Endothelial cell of umbilical vein (primary cell): ENCODE measurements around the gene CERS6. TPM values are rescaled to one million over a fixed set of nuclear protein-coding genes. Genes with fewer than 3 reads are reported as not detected.

Experiments
- BruUV-seq: library from RNA; stranded (reverse); fragments of 400-500 nt; replicated peaks from 2 replicates; lab custom pipeline; 2021; lab: Mats Ljungman, UMichigan
- CTCF ChIA-PET: fragments of 300-600, 350-600 bp; sonication (Branson Sonifier 250); formaldehyde crosslinking; loops from one replicate; lab custom pipeline; 2021; ENCODE audit warnings: antibody characterized with exemption, inconsistent platforms; lab: Charles Lee
- POLR2A ChIA-PET: fragments of 300-600, 350-600 bp; sonication (Branson Sonifier 250); formaldehyde crosslinking; loops from one replicate; lab custom pipeline; 2021; ENCODE audit warnings: antibody characterized with exemption, inconsistent platforms; lab: Charles Lee
- DNase-seq: peaks from one replicate; pipeline ENCODE4 v3.0.0-alpha.2; 2011; ENCODE audit warnings: low read depth, low spot score
- FAIRE-seq: peaks from 2 replicates; lab custom pipeline; 2011; peaks lifted over from hg19 to GRCh38; lab: Jason Lieb, UNC
- H2AFZ ChIP-seq: 2 replicates; pipeline ENCODE4 v1.6.0; 2012; ENCODE audit warnings: low read depth, low read length, control low read depth, inconsistent platforms
- H3K27ac ChIP-seq: 2 replicates; pipeline ENCODE4 v1.5.1; 2011; ENCODE audit warnings: low read depth, mild to moderate bottlenecking, control low read depth, low read length, moderate library complexity; ENCODE audit not compliant: insufficient read depth
- H3K27me3 ChIP-seq, 2 experiments: 2 replicates each; pipeline versions ENCODE4 v1.6.0 to v1.6.1; 2011; ENCODE audit warnings: low read length in 2 of 2, mixed read lengths in 1 of 2; ENCODE audit not compliant: control insufficient read depth in 2 of 2, insufficient read depth in 2 of 2
- H3K36me3 ChIP-seq, 2 experiments: 2 replicates in 1 of 2; 3 replicates in 1 of 2; pipeline ENCODE4 v1.5.1; 2011; ENCODE audit warnings: low read length in 2 of 2, mild to moderate bottlenecking in 1 of 2, moderate library complexity in 1 of 2; ENCODE audit not compliant: control insufficient read depth in 2 of 2, insufficient read depth in 2 of 2; ENCODE audit errors: extremely low read depth in 1 of 2
- H3K4me1 ChIP-seq: 3 replicates; pipeline ENCODE4 v1.5.1; 2011; ENCODE audit warnings: mild to moderate bottlenecking, low read length; ENCODE audit not compliant: control insufficient read depth, insufficient read depth; ENCODE audit errors: extremely low read depth
- H3K4me2 ChIP-seq: 2 replicates; pipeline ENCODE4 v1.6.1; 2011; ENCODE audit warnings: low read length, control low read depth, mixed read lengths; ENCODE audit not compliant: insufficient read depth
- H3K4me3 ChIP-seq, 3 experiments: fragments of 200-600 bp in 1 of 3; sonication (generic), shearing (Covaris generic) in 1 of 3; replicated peaks in 1 of 3; 2 replicates each; pipeline ENCODE4 v1.5.1; 2011 to 2016; ENCODE audit warnings: control low read depth in 3 of 3, low read length in 3 of 3, mild to moderate bottlenecking in 2 of 3, inconsistent platforms in 1 of 3, low read depth in 1 of 3, moderate library complexity in 1 of 3; ENCODE audit not compliant: insufficient read depth in 1 of 3
- H3K79me2 ChIP-seq: 2 replicates; pipeline ENCODE4 v1.6.0; 2012; ENCODE audit warnings: low read length, inconsistent platforms; ENCODE audit not compliant: control insufficient read depth, insufficient read depth
- H3K9ac ChIP-seq: replicated peaks from 2 replicates; pipeline ENCODE3; 2011; ENCODE audit warnings: low read length, control low read depth; ENCODE audit not compliant: insufficient read depth; ENCODE audit errors: extremely low read depth
- H3K9me1 ChIP-seq: replicated peaks from 3 replicates; pipeline ENCODE4 v1.6.0; 2011; ENCODE audit warnings: mild to moderate bottlenecking, low read length; ENCODE audit not compliant: control insufficient read depth, insufficient read depth; ENCODE audit errors: extremely low read depth
- H3K9me3 ChIP-seq: replicated peaks from 2 replicates; pipeline ENCODE4 v1.5.1; 2012; ENCODE audit warnings: low read length, inconsistent platforms; ENCODE audit not compliant: control insufficient read depth, insufficient read depth
- H4K20me1 ChIP-seq: replicated peaks from 2 replicates; pipeline ENCODE3; 2011; ENCODE audit warnings: mild to moderate bottlenecking, low read length; ENCODE audit not compliant: control insufficient read depth, insufficient read depth; ENCODE audit errors: extremely low read depth
- EZH2 ChIP-seq: IDR thresholded peaks from 2 replicates; pipeline ENCODE4 v1.6.1; 2012; ENCODE audit warnings: borderline replicate concordance, low read depth, mild to moderate bottlenecking, moderate library complexity, low read length, inconsistent platforms; ENCODE audit not compliant: severe bottlenecking
- FOS ChIP-seq: IDR thresholded peaks from 2 replicates; pipeline ENCODE4 v1.6.1; 2011; ENCODE audit warnings: mild to moderate bottlenecking, low read length, moderate library complexity, borderline replicate concordance; ENCODE audit not compliant: insufficient read depth
- GATA2 ChIP-seq: IDR thresholded peaks from 2 replicates; pipeline ENCODE4 v1.7.0; 2011; ENCODE audit warnings: low read depth, mild to moderate bottlenecking, moderate library complexity, mixed read lengths, low read length; ENCODE audit not compliant: insufficient read length, insufficient read depth
- JUN ChIP-seq: IDR thresholded peaks from 2 replicates; pipeline ENCODE4 v1.6.1; 2011; ENCODE audit warnings: borderline replicate concordance, low read depth; ENCODE audit not compliant: insufficient read length, insufficient read depth
- MYC ChIP-seq: IDR thresholded peaks from one replicate; pipeline ENCODE4 v1.6.1; 2011; ENCODE audit warnings: mild to moderate bottlenecking, low read depth, low read length
- POLR2A ChIP-seq: IDR thresholded peaks from 2 replicates; pipeline ENCODE4 v1.6.1; 2012; ENCODE audit warnings: low read depth, mild to moderate bottlenecking, control low read depth, low read length
- POLR2AphosphoS5 ChIP-seq: IDR thresholded peaks from 2 replicates; pipeline ENCODE4 v1.6.1; 2012; ENCODE audit warnings: low read depth, mild to moderate bottlenecking, control low read depth, low read length, moderate library complexity; ENCODE audit not compliant: insufficient read depth
- dilution Hi-C: fragments of 300-500 bp; cut with MboI; formaldehyde crosslinking; loops from one replicate; pipeline ENCODE4 v1.15.0; 2019; ENCODE audit warnings: low sequenced_read_pairs; ENCODE audit not compliant: extremely low pct_ligation_motif_present
- intact Hi-C: fragments of 100-400 bp; cut with micrococcal nuclease; formaldehyde crosslinking; loops from one replicate; pipeline ENCODE4 v1.10.0; 2022
- polyA plus RNA-seq, 4 experiments: library from polyadenylated mRNA; depleted of rRNA in 3 of 4; stranded (reverse) in 3 of 4; unstranded in 1 of 4; fragments of >200 nt; gene quantifications; 2 replicates each; pipeline versions ENCODE4 v1.2.1 to v1.2.3, GENCODE V29; 2011 to 2012; ENCODE audit warnings: missing spikeins in 1 of 4
- total RNA-seq: library from RNA; stranded (reverse); gene quantifications from 2 replicates; pipeline ENCODE4 v1.2.3, GENCODE V29; 2021
- TF ChIP-seq, protein P1 (sequence below), 2 donors: IDR thresholded peaks; 1 replicate in 1 of 2; 2 replicates in 1 of 2; pipeline ENCODE4 v1.5.1; 2011; ENCODE audit warnings: low read length in 2 of 2, mild to moderate bottlenecking in 2 of 2, moderate library complexity in 2 of 2, control low read depth in 1 of 2, inconsistent platforms in 1 of 2, low read depth in 1 of 2; ENCODE audit not compliant: insufficient read depth in 1 of 2; ENCODE audit errors: extremely low read depth in 1 of 2
- TF ChIP-seq, protein P2 (sequence below): IDR thresholded peaks from 2 replicates; pipeline ENCODE4 v1.6.1; 2011; ENCODE audit not compliant: insufficient read depth, insufficient read length

The CERS6 gene
- total and polyA plus RNA-seq, 2 donors (not counting 3 experiments of a cell fraction or from before 2014, with no cell fraction given) = 2.7 to 11.7 TPM

DNA sequence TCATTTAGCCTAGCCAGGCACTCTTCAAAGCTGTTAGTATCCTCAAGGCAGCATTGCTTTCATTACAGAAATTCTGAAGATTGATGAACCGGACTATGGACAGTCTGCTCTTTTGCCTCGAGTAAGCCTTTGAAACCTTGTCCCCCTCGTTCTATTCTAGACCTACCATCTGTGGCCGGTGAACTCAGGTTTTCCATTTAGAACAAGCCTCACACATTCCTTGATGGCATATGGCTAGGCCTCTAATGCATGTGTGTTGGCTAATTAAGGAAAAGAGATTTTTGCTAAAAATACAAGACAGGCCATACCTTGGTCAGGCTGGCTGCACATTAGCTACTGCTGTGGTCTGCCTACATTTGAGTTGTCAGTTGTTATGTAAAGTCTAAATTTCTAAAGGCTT is 111.8 kb downstream of the CERS6 start:
- DNase-seq = no peak
- ChIA-PET POLR2A (no interaction called here), CTCF (no interaction called here)
- no peaks in the 10 kb centered on the region for H3K9me1 ChIP-seq
- H3K79me2 ChIP-seq = no peaks in the 10 kb centered on the region
- H3K27ac ChIP-seq = no peak overlapping the region
- TF ChIP-seq, protein P1, sequence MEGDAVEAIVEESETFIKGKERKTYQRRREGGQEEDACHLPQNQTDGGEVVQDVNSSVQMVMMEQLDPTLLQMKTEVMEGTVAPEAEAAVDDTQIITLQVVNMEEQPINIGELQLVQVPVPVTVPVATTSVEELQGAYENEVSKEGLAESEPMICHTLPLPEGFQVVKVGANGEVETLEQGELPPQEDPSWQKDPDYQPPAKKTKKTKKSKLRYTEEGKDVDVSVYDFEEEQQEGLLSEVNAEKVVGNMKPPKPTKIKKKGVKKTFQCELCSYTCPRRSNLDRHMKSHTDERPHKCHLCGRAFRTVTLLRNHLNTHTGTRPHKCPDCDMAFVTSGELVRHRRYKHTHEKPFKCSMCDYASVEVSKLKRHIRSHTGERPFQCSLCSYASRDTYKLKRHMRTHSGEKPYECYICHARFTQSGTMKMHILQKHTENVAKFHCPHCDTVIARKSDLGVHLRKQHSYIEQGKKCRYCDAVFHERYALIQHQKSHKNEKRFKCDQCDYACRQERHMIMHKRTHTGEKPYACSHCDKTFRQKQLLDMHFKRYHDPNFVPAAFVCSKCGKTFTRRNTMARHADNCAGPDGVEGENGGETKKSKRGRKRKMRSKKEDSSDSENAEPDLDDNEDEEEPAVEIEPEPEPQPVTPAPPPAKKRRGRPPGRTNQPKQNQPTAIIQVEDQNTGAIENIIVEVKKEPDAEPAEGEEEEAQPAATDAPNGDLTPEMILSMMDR (IDR thresholded peaks at IDR 0.05; ENCODE audit: extremely low read depth in 1 of 2, insufficient read depth in 1 of 2, low read depth in 1 of 2, low read length in 2 of 2) = no peak
- TF ChIP-seq POLR2A (no peak), FOS (no peak), POLR2AphosphoS5 (no peak), EZH2 (no peak), JUN (no peak), GATA2 (no peak), MYC (no peak)
- TF ChIP-seq, protein P2, sequence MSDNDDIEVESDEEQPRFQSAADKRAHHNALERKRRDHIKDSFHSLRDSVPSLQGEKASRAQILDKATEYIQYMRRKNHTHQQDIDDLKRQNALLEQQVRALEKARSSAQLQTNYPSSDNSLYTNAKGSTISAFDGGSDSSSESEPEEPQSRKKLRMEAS = no peak
- FAIRE-seq = no peak
- no peak overlapping the region for H2AFZ ChIP-seq
- H3K4me3 ChIP-seq = no peak overlapping the region
- H3K4me1 ChIP-seq = peaks cover 7% of the 10 kb centered on the region
- dilution Hi-C loops (no loop called here), intact Hi-C loops (no loop called here)
- no peaks in the 10 kb centered on the region for H3K27me3 ChIP-seq
- H3K4me2 ChIP-seq = no peak overlapping the region
- BruUV-seq = no TSS peak
- H3K9ac ChIP-seq = no peak overlapping the region
- H3K36me3 ChIP-seq = no peaks in the 10 kb centered on the region
- H4K20me1 ChIP-seq = no peaks in the 10 kb centered on the region
- no peaks in the 10 kb centered on the region for H3K9me3 ChIP-seq
